Left cardiac atrium (tissue), 4 donors: ENCODE data around the gene PGLYRP1. TPM values are rescaled to one million over a fixed set of nuclear protein-coding genes. Genes with fewer than 3 reads are reported as not detected.

Experiments
- ATAC-seq, 2 donors: fragments of 200-7000 bp; cut with Tn5 transposase; one replicate each; pipeline ENCODE4 v1.9.1; 2020; ENCODE audit warnings: mild to moderate bottlenecking in 2 of 2, moderate library complexity in 2 of 2
- DNase-seq: peaks from one replicate; pipeline ENCODE4 v3.0.0-alpha.2; 2020
- intact Hi-C, 2 donors: fragments of 100-400 bp; cut with DNase I; formaldehyde crosslinking; loops; one replicate each; pipeline versions ENCODE4 v1.14.1 to v1.15.1; 2022 to 2023
- microRNA-seq, 2 donors: library from miRNA; unstranded; fragments of <30 nt; microRNA quantifications; one replicate each; pipeline ENCODE4 v1.2.0, GENCODE V29; 2020
- total RNA-seq, 2 donors: library from RNA; stranded (reverse); fragmentation: NEBNext Ultra II Directional; extraction: Animal tissue kit (Norgen Biotek cat#: 25700); gene quantifications; one replicate each; pipeline ENCODE4 v1.2.1, GENCODE V29; 2021
- donor health status: DM: no; HTN: yes; CAD: no.
- donor health status: DM: no; HTN: yes; CAD: no; lungs with severe emphysema.
- donor health status: DM: yes; HTN: yes; CAD: no.
- donor health status: Dilated cardiomyopathy.

The PGLYRP1 gene
- total RNA-seq, 2 donors from 2014 or later, result 0.32 TPM; not detected in 1

GRCh38 chr19:45973553-45974338, 49.1 kb downstream of the PGLYRP1 start, which contains the start of gene NOVA2:
NOVA2 (minus strand) TSS chr19:45973865; CDS start chr19:45973351, 514 bp downstream.
- intact Hi-C loops, result no loop called here
- DNase-seq (peak; percentile 86), ATAC-seq (peak; percentile 87 to 88)

GRCh38 chr19:45972947-45973540, 49.8 kb downstream of the PGLYRP1 start:
- no peak for ATAC-seq
- intact Hi-C loops, result no loop called here
- no peak for DNase-seq

DNA sequence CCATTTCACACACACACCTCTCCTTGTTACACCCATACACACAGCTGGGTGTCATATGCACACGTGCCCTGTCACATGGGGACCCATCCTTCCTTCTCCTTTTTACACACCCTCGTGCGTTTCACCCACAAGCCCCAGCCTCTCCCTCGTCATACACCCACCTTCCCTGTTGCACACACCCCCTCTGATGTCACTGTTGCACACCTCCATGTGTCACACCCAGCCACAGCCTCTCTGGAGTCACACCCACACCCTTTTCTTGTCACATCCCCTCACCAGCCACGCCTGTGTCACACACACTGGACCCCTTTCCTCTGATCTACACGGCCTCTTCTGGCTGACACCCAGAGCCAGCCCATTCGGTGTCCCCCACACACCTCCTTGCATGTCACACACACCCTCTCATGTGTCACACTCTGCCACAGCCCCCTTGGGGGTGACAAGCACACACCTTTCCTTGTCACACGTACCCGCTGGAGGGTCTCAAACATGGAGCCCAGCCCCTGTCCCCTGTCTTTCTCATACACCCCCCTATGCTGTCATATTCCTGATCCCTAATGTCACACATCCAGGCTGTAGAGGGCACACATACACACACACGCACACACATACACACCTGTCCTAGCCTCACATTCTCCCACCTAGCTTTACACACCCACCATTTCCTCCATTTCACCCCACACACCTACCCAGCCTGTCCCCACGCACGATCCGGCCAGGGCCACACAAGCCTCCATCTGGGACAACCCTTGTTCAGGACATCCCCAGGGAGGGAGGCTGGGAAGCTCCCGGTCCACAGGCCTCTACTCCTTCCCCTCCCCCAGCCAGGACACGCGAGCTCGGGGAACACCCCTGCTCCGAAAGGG, 50.5 kb downstream of the PGLYRP1 start:
- intact Hi-C loops, result no loop called here
- no peak for DNase-seq
- ATAC-seq, result peak; percentile 27

GRCh38 chr19:45971260-45971902, 51.5 kb downstream of the PGLYRP1 start:
- peak; percentile 3 to 32 for ATAC-seq
- intact Hi-C loops, result no loop called here
- peak; percentile 40 for DNase-seq

- intact Hi-C loops, result no loop called here
- no peak for DNase-seq
- ATAC-seq, result no peak
Measured at GRCh38 chr19:45969676-45970075, 53.2 kb downstream of the PGLYRP1 start.

Small RNA genes within 50 kb of the gene (microRNA-seq; reads per million reads assigned to microRNA genes)
- 93.4 to 105 reads per million in 2 donors for gene MIR769

Other genes starting within 250 kb of the PGLYRP1 start
- gene DMPK, start 240.6 kb downstream of the PGLYRP1 start, total RNA-seq, result 100 to 1,000 TPM; 200 to 241 TPM
- gene DMWD, start 230.2 kb downstream of the PGLYRP1 start, total RNA-seq, result 10 to 100 TPM; 55.3 to 57.7 TPM
- gene RSPH6A, start 207.7 kb downstream of the PGLYRP1 start, total RNA-seq, result not detected
- 10 to 100 TPM; 29.0 to 29.6 TPM for gene SYMPK, start 159.9 kb downstream of the PGLYRP1 start, total RNA-seq
- gene FOXA3, start 158.7 kb downstream of the PGLYRP1 start, total RNA-seq, result not detected
- 10 to 100 TPM; 18.3 to 21.3 TPM for gene IRF2BP1, start 136.9 kb downstream of the PGLYRP1 start, total RNA-seq
- gene MYPOP, start 120.4 kb downstream of the PGLYRP1 start, total RNA-seq, result 10 to 100 TPM in 1 of 2 donors, 1 to 10 TPM in 1; 9.3 to 12.8 TPM
- not detected for gene NANOS2, start 108.3 kb downstream of the PGLYRP1 start, total RNA-seq
- gene NOVA2, start 49.2 kb downstream of the PGLYRP1 start, total RNA-seq, result 1 to 10 TPM; 4.2 to 5.8 TPM
- gene CCDC61, start 27.6 kb downstream of the PGLYRP1 start, total RNA-seq, result 10 to 100 TPM; 10.0 to 10.8 TPM
- gene IGFL4, start 17.9 kb upstream of the PGLYRP1 start, total RNA-seq, result not detected
- gene IGFL3, start 101.6 kb upstream of the PGLYRP1 start, total RNA-seq, result not detected
- not detected for gene IGFL2, start 125.2 kb upstream of the PGLYRP1 start, total RNA-seq
- not detected for gene IGFL1, start 206.7 kb upstream of the PGLYRP1 start, total RNA-seq